Sigmoid colon (tissue), 7 donors: ENCODE data around the gene STRBP. TPM values are rescaled to one million over a fixed set of nuclear protein-coding genes. Genes with fewer than 3 reads are reported as not detected.
"Not testable (repeated sequence)": the region's sequence is repeated elsewhere in the genome, so short reads cannot be mapped to it uniquely, and the experiment has no call there.

Source experiments
- DNase-seq: peaks from one replicate; pipeline ENCODE4 v3.0.0-alpha.2; 2019
- H3K27ac ChIP-seq, 4 donors: fragments of 200-600 bp; sonication (generic); one replicate each; pipeline ENCODE4 v1.5.1; 2016 to 2019; ENCODE audit warnings: mild to moderate bottlenecking in 1 of 4
- H3K27me3 ChIP-seq, 3 donors: fragments of 200-600 bp; sonication (generic); one replicate each; pipeline ENCODE4 v1.5.1; 2019; ENCODE audit warnings: mild to moderate bottlenecking in 1 of 3
- H3K36me3 ChIP-seq, 4 donors: fragments of 200-600 bp; sonication (generic); one replicate each; pipeline ENCODE4 v1.5.1; 2016 to 2019
- H3K4me1 ChIP-seq, 4 donors: fragments of 200-600 bp; sonication (generic); one replicate each; pipeline ENCODE4 v1.5.1; 2017 to 2019
- H3K4me3 ChIP-seq, 4 donors: fragments of 200-600 bp; sonication (generic); one replicate each; pipeline ENCODE4 v1.5.1; 2017 to 2019; ENCODE audit warnings: mild to moderate bottlenecking in 2 of 4, moderate library complexity in 1 of 4
- H3K9me3 ChIP-seq, 4 donors: fragments of 200-600 bp in 3 of 4; sonication (generic) in 3 of 4; one replicate each; pipeline versions ENCODE4 v1.5.1 to v1.6.1; 2013 to 2019
- CTCF ChIP-seq, 4 experiments: fragments of 450-650 bp in 3 of 4; fragments of 200-600 bp in 1 of 4; IDR thresholded peaks; one replicate each; pipeline ENCODE4 v1.5.1; 2016 to 2019; ENCODE audit warnings: antibody characterized with exemption in 4 of 4, mild to moderate bottlenecking in 3 of 4, moderate library complexity in 2 of 4
- EP300 ChIP-seq, 4 donors: sonication (generic); formaldehyde crosslinking; IDR thresholded peaks; one replicate each; pipeline ENCODE4 v1.6.1; 2017; ENCODE audit warnings: antibody characterized with exemption in 4 of 4
- POLR2A ChIP-seq, 2 donors: fragments of 450-650 bp; IDR thresholded peaks; one replicate each; pipeline ENCODE4 v1.6.1; 2016; ENCODE audit warnings: antibody characterized with exemption in 2 of 2, mild to moderate bottlenecking in 2 of 2, moderate library complexity in 2 of 2
- POLR2AphosphoS5 ChIP-seq, 4 donors: sonication (generic); formaldehyde crosslinking; IDR thresholded peaks; one replicate each; pipeline ENCODE4 v1.6.1; 2017; ENCODE audit warnings: antibody characterized with exemption in 4 of 4
- WGBS, 2 donors: extraction: QIAGEN DNeasy Blood & Tissue Kit; methylation state at CpG; one replicate each; pipeline ENCODE4 v1.1.7; 2013; 5-methylcytosine and 5-hydroxymethylcytosine counted together
- intact Hi-C: fragments of 100-400 bp; cut with DNase I; formaldehyde crosslinking; loops from one replicate; pipeline ENCODE4 v1.15.1; 2023
- polyA plus RNA-seq, 3 donors: library from polyadenylated mRNA; stranded (reverse); fragments of 200-250 nt; gene quantifications; one replicate each; pipeline ENCODE4 v1.2.3, GENCODE V29; 2013
- total RNA-seq, 4 donors: library from RNA; depleted of rRNA; stranded (reverse); fragments of >200 nt; gene quantifications; one replicate each; pipeline ENCODE4 v1.1.0, GENCODE V29; 2016
- donor health status: healthy with polysubstance abuse.
- donor health status: Bipolar disorder and iron deficiency.
- donor health status: healthy.

The STRBP gene
- total and polyA plus RNA-seq, 7 donors = 13.3 to 32.2 (median 18.0) TPM

GRCh38 chr9:123255718-123256117 lies 12.7 kb downstream of the STRBP start:
- H3K27me3 ChIP-seq = no peaks in the 10 kb centered on the region
- H3K9me3 ChIP-seq = no peaks in the 10 kb centered on the region
- DNase-seq = no peak
- intact Hi-C loops = no loop called here
- H3K4me3 ChIP-seq = no peak overlapping the region
- H3K36me3 ChIP-seq = no peaks in the 10 kb centered on the region
- no peak for TF ChIP-seq EP300 (IDR thresholded peaks at IDR 0.05)
- TF ChIP-seq POLR2A (IDR thresholded peaks at IDR 0.05) = no peak
- TF ChIP-seq POLR2AphosphoS5 (IDR thresholded peaks at IDR 0.05) = no peak
- no peak for TF ChIP-seq CTCF (IDR thresholded peaks at IDR 0.05)
- H3K4me1 ChIP-seq = no peaks in the 10 kb centered on the region
- 84 to 90% methylated on average over 3 of the region's 3 CpGs for WGBS, 2 donors
- no peak overlapping the region for H3K27ac ChIP-seq

- intact Hi-C loops = no loop called here
- no peak overlapping the region for H3K27ac ChIP-seq
- 85 to 86% methylated on average over 1 of the region's 1 CpG for WGBS, 2 donors
These were observed 15.2 kb downstream of the STRBP start for GRCh38 chr9:123253204-123253603.

GRCh38 chr9:123251741-123252140 lies 16.6 kb downstream of the STRBP start:
- Histone ChIP-seq H3K27ac (no peak overlapping the region), H3K4me3 (no peak overlapping the region), H3K36me3 (no peaks in the 10 kb centered on the region), H3K4me1 (peaks cover 0 to 6% (median 2%) of the 10 kb centered on the region in 4 donors), H3K27me3 (no peaks in the 10 kb centered on the region), H3K9me3 (no peaks in the 10 kb centered on the region)
- DNase-seq = no peak
- intact Hi-C loops = no loop called here
- WGBS, 2 donors = 13 to 69% methylated on average over 1 of the region's 1 CpG
- TF ChIP-seq POLR2A (IDR thresholded peaks at IDR 0.05) (no peak), POLR2AphosphoS5 (IDR thresholded peaks at IDR 0.05) (no peak), EP300 (IDR thresholded peaks at IDR 0.05) (no peak), CTCF (IDR thresholded peaks at IDR 0.05) (no peak)

More at GRCh38 chr9:123253204-123253603, 15.2 kb downstream of the STRBP start:
- H3K9me3 ChIP-seq = no peaks in the 10 kb centered on the region
- H3K4me3 ChIP-seq = no peak overlapping the region
- peaks cover 0 to 4% (median 2%) of the 10 kb centered on the region in 4 donors for H3K4me1 ChIP-seq
- DNase-seq = no peak
- no peaks in the 10 kb centered on the region for H3K27me3 ChIP-seq
- no peaks in the 10 kb centered on the region for H3K36me3 ChIP-seq
- TF ChIP-seq EP300 (IDR thresholded peaks at IDR 0.05) (no peak), CTCF (IDR thresholded peaks at IDR 0.05) (no peak), POLR2AphosphoS5 (IDR thresholded peaks at IDR 0.05) (no peak), POLR2A (IDR thresholded peaks at IDR 0.05) (no peak)

- TF ChIP-seq CTCF (IDR thresholded peaks at IDR 0.05) = no peak
- no peak for TF ChIP-seq EP300 (IDR thresholded peaks at IDR 0.05)
- no peak for TF ChIP-seq POLR2AphosphoS5 (IDR thresholded peaks at IDR 0.05)
- no peak for TF ChIP-seq POLR2A (IDR thresholded peaks at IDR 0.05)
- intact Hi-C loops = no loop called here
- H3K4me1 ChIP-seq = peaks cover 0 to 9% (median 2%) of the 10 kb centered on the region in 4 donors
- 24 to 76% methylated on average over 1 of the region's 1 CpG for WGBS, 2 donors
- H3K36me3 ChIP-seq = no peaks in the 10 kb centered on the region
- no peak for DNase-seq
- no peaks in the 10 kb centered on the region for H3K9me3 ChIP-seq
- H3K27ac ChIP-seq = no peak overlapping the region
- no peak overlapping the region for H3K4me3 ChIP-seq
- no peaks in the 10 kb centered on the region for H3K27me3 ChIP-seq
These were observed 17.1 kb downstream of the STRBP start for GRCh38 chr9:123251324-123251723.

GRCh38 chr9:123250504-123250903 lies 17.9 kb downstream of the STRBP start:
- TF ChIP-seq CTCF (IDR thresholded peaks at IDR 0.05) (no peak), EP300 (IDR thresholded peaks at IDR 0.05) (no peak), POLR2A (IDR thresholded peaks at IDR 0.05) (no peak), POLR2AphosphoS5 (IDR thresholded peaks at IDR 0.05) (no peak)

GRCh38 chr9:123249162-123249561 lies 19.2 kb downstream of the STRBP start:
- H3K36me3 ChIP-seq, H3K27me3 ChIP-seq, H3K4me3 ChIP-seq, H3K27ac ChIP-seq, DNase-seq, intact Hi-C loops, H3K4me1 ChIP-seq, H3K9me3 ChIP-seq: not testable (repeated sequence)
- whole genome bisulfite sequencing, 2 donors = 96 to 98% methylated on average over 4 of the region's 4 CpGs

More at GRCh38 chr9:123250504-123250903, 17.9 kb downstream of the STRBP start:
- Histone ChIP-seq H3K9me3 (no peaks in the 10 kb centered on the region), H3K27ac (no peak overlapping the region), H3K4me3 (no peak overlapping the region), H3K4me1 (peaks cover 0 to 9% (median 2%) of the 10 kb centered on the region in 4 donors), H3K27me3 (no peaks in the 10 kb centered on the region), H3K36me3 (no peaks in the 10 kb centered on the region)
- intact Hi-C loops = no loop called here
- no peak for DNase-seq
- 82 to 96% methylated on average over 1 of the region's 1 CpG for WGBS, 2 donors
